Measurements from ENCODE around the gene ATP2C2.

Gene ATP2C2

DNA sequence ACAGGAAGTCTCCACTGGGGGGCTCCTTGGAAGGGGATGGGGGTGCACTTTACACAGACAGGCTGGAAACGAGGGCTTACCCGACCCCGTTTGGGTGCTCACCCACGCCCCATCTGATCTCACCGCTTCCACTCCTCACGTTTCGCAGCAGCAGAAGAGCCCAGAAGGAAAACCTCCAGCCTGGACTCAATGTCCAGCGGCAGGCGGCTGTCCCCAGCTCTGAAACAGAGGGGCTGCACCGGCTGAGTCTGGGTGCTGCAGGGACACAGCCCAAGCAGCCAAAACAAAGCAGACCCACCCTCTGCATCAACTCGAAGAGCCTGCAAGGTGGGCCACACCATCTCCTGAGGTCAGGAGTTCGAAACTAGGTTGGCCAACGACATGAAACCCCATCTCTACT, 132.2 kb downstream of the ATP2C2 start:
- DNase-seq (ENCODE audit: low read depth) = no peak
- TF ChIP-seq, protein P1, sequence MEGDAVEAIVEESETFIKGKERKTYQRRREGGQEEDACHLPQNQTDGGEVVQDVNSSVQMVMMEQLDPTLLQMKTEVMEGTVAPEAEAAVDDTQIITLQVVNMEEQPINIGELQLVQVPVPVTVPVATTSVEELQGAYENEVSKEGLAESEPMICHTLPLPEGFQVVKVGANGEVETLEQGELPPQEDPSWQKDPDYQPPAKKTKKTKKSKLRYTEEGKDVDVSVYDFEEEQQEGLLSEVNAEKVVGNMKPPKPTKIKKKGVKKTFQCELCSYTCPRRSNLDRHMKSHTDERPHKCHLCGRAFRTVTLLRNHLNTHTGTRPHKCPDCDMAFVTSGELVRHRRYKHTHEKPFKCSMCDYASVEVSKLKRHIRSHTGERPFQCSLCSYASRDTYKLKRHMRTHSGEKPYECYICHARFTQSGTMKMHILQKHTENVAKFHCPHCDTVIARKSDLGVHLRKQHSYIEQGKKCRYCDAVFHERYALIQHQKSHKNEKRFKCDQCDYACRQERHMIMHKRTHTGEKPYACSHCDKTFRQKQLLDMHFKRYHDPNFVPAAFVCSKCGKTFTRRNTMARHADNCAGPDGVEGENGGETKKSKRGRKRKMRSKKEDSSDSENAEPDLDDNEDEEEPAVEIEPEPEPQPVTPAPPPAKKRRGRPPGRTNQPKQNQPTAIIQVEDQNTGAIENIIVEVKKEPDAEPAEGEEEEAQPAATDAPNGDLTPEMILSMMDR (IDR thresholded peaks at IDR 0.05; ENCODE audit: low read depth, low read length, missing control alignments) = no peak
- no peak overlapping the region for H3K4me3 ChIP-seq (ENCODE audit: low read depth, low read length)

DNA sequence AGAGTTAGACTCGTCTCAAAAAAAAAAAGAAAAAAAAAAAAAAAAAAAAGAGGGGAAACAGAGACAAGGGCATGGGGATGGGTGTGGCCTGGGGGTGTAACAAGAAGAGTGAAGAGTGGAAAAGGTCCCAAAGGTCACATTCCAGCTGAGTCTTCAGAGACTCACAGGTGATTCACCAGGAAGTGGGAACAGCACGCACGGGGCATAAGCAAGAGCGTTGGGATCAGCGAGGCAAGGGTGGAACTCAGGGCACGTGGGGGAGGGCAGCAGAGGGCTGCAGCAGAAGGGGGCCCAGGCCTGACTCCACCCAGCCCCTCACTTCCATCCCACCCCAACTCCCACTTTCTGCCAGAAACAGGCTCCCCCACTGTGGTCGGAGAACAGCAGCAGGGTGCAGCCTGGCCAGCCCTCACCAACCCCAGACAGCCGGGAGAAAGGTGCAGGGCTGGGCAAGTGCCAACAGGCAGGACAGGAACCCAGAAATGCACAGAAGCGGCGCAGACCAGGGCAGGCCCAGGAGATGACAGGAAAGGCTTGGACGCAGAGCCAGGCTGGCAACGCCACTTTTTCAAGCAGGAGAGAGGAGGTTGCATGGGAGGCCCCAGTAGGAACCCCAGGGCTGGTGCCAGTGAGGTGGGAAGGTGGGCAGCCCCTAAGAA, 132.9 kb downstream of the ATP2C2 start:
- H3K4me3 ChIP-seq (ENCODE audit: low read depth, low read length) = no peak overlapping the region
- TF ChIP-seq, protein P1 (IDR thresholded peaks at IDR 0.05; ENCODE audit: low read depth, low read length, missing control alignments) = no peak
- no peak for DNase-seq (ENCODE audit: low read depth)

DNA sequence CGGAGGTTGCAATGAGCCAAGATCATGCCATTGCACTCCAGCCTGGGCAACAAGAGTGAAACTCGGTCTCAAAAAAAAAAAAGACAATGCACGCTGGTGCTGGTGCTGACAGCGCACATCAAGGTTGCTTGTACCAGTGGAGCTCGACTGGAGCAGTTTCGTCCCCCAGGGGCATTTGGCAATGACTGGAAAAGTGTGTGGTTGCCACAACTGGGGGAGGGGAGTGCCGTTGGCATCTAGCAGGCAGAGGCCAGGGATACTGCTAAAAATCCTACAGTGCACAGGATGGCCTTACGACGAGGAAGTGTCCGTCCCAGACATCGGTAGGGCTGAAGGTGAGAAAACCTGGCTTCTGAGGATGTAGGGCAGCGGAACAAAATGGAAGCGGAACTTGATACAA, 133.7 kb downstream of the ATP2C2 start:
- no peak overlapping the region for H3K4me3 ChIP-seq (ENCODE audit: low read depth, low read length)
- no peak for DNase-seq (ENCODE audit: low read depth)
- TF ChIP-seq, protein P1 (IDR thresholded peaks at IDR 0.05; ENCODE audit: low read depth, low read length, missing control alignments) = no peak

DNA sequence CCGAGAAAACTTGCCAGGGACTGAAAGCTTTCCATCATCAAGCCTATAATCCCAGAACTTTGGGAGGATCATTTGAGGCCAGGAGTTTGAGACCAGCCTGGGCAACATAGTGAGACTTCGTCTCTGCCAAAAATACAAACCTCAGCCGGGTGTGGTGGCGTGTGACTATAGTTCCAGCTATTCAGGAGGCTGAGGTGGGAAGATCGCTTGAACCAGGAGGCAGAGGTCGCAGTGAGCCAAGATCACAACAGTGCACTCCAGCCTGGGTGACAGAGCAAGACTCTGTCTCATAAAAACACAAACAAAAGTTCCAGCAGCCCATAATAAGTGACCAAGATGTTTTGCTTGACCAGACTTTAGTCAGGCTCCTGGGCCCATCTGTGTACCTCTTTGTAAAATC, 134.2 kb downstream of the ATP2C2 start:
- H3K4me3 ChIP-seq (ENCODE audit: low read depth, low read length) = no peak overlapping the region
- no peak for DNase-seq (ENCODE audit: low read depth)
- TF ChIP-seq, protein P1 (IDR thresholded peaks at IDR 0.05; ENCODE audit: low read depth, low read length, missing control alignments) = no peak

DNA sequence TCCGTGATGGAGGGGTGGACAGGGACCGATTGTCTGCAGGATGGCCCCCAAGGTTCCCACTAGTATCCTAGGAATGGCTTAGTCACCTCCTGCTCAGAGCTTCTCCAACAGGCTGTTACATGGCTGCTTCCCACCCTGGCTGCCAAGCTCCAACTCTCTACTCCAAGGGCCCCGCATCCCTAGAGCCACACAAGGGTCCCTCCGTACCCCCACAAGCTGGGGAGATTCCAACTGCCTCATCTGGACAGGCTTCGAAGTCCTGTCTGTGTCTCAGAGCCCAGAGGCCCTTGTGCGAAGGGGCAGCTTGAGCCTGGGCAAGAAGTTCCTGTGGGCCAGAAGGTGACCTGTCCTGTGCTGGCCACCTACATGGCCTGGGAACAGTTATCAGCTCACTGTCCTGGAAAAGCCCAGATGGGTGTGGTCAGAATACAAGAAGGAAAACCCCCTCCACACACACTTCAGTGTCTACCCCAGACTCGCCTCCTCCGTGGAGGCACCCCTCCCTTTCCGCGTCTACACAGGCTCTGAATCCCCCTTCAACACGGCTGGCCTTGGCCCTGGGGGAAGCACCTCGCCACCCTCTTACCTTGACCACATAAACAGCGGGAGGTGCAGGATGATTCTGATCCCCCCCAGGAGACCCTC, 135.5 kb downstream of the ATP2C2 start:
- TF ChIP-seq, protein P1 (IDR thresholded peaks at IDR 0.05; ENCODE audit: low read depth, low read length, missing control alignments) = no peak
- H3K4me3 ChIP-seq (ENCODE audit: low read depth, low read length) = peak overlapping the region; percentile 72
- DNase-seq (ENCODE audit: low read depth) = no peak

DNA sequence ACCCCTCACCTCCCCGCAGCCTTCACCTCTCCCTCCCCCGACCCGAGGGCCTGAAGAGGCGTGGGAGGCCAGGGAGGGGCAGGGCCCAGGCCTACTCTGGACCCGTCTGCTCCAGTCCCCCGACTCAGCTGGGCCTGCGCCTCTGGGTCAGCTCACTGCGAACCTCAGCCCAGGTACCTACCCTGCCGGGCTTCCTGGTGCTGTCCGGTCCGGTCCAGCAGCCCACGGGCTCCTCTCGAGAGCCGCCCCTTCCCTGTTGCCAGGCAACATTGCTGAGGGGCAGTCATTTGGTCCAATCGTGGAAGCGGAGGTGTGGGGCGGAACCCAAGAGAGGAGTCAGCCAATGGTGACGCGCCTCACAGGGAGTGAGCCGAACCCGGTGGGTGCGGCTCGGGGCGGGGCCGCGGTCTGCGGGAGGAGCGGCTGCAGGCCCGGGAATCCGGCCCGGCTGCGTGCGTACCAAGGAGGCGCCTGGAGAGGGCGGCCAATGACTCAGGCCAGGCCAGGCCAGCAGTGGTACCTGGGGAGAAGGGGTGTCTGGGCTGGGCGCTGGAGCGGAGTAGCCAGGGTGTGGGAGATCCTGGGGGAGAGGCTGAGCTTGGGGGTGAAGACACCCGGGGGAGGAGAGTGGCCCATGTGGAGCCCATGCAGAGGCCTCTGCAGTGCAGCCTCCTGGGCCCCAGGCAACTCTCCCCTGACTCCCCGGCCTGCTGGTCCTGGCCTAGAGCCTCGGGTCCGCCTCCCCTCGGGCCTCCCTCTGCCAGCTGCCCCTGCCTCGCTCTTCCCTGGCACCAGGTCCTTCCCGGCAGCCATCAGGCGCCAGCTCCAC, 136.3 kb downstream of the ATP2C2 start, which contains the start of gene MEAK7:
MEAK7 (minus strand) TSS at position 240 of the 829 bp plus-strand sequence. CDS start 6,573 bp downstream, outside the sequence.
- TF ChIP-seq, protein P1 (IDR thresholded peaks at IDR 0.05; ENCODE audit: low read depth, low read length, missing control alignments) = no peak
- peak within 1 kb of the TSS; percentile 72 for H3K4me3 ChIP-seq (ENCODE audit: low read depth, low read length)
- DNase-seq (ENCODE audit: low read depth) = peak; percentile 94

Data from GM12864 (cell line).